Measurements from ENCODE around the gene MADCAM1.
A peak's percentile ranks its signal among the peaks of the same experiment; 100 is the strongest.

Gene MADCAM1

DNA sequence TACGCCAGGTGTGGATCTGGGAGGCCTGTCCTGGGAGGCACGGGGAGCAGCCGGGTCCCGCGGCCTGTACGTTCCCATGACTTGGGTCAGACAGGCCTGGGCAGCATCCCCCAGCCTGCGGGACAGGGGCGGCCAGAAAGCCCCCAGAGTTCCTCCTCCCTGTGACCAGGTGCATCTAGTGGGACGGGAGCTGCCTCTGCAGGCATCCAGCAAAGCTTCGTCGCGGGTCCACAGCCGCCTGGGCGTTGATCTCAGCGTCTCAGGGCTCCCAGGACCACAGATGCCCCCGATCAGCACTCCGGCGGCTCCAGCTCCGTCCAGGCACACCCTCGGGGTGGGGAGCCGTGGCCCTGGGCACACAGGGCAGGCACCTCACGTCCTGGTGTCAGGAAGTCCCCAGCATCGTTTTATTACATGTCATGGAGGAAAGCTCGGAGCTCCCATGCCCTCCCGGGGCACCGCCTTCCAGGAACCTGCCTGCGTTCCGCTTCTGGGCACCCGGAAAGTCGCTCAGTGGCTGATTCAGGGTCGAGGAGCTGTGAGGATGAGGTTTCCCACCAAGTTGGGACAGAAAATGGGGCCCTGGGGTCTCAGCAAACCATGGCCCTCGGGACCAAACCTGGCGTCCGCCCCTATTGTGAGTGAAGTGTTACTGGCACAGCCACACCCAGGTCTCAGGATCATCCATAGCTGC lies 46.0 kb downstream of the MADCAM1 start:
- peaks cover 3% of the 10 kb centered on the region; the same call in 1 of the 2 replicates for H3K36me3 ChIP-seq (ENCODE audit: insufficient read depth, low read length)
- no peaks in the 10 kb centered on the region for H3F3A ChIP-seq (ENCODE audit: insufficient read depth, low read length)
- H3K27ac ChIP-seq (ENCODE audit: low read depth, low read length, poor library complexity, severe bottlenecking), result no peak overlapping the region
- no peak overlapping the region for H3K9ac ChIP-seq (ENCODE audit: low read length)
- H3K9me2 ChIP-seq (ENCODE audit: low read depth, low read length), result no peaks in the 10 kb centered on the region
- H3K27me3 ChIP-seq (ENCODE audit: insufficient read depth, low read length), result no peaks in the 10 kb centered on the region
- H3K79me2 ChIP-seq (ENCODE audit: insufficient read depth, low read length), result no peaks in the 10 kb centered on the region
- H3K4me2 ChIP-seq (ENCODE audit: low read length), result no peak overlapping the region
- no peak overlapping the region for H2AFZ ChIP-seq (ENCODE audit: low read length)
- H3K9me3 ChIP-seq (ENCODE audit: low read length), result no peaks in the 10 kb centered on the region
- peaks cover 10% of the 10 kb centered on the region for H3K4me1 ChIP-seq (ENCODE audit: insufficient read depth, low read length, severe bottlenecking)
- TF ChIP-seq EZH2 (IDR thresholded peaks at IDR 0.05; ENCODE audit: borderline replicate concordance, low read length), result no peak
- TF ChIP-seq, protein P1, sequence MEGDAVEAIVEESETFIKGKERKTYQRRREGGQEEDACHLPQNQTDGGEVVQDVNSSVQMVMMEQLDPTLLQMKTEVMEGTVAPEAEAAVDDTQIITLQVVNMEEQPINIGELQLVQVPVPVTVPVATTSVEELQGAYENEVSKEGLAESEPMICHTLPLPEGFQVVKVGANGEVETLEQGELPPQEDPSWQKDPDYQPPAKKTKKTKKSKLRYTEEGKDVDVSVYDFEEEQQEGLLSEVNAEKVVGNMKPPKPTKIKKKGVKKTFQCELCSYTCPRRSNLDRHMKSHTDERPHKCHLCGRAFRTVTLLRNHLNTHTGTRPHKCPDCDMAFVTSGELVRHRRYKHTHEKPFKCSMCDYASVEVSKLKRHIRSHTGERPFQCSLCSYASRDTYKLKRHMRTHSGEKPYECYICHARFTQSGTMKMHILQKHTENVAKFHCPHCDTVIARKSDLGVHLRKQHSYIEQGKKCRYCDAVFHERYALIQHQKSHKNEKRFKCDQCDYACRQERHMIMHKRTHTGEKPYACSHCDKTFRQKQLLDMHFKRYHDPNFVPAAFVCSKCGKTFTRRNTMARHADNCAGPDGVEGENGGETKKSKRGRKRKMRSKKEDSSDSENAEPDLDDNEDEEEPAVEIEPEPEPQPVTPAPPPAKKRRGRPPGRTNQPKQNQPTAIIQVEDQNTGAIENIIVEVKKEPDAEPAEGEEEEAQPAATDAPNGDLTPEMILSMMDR (IDR thresholded peaks at IDR 0.05; ENCODE audit: low read length), result no peak
- no peaks in the 10 kb centered on the region for H4K20me1 ChIP-seq (ENCODE audit: insufficient read depth, low read length)
- no peak overlapping the region for H3K4me3 ChIP-seq (ENCODE audit: low read depth, low read length, poor library complexity, severe bottlenecking)

DNA sequence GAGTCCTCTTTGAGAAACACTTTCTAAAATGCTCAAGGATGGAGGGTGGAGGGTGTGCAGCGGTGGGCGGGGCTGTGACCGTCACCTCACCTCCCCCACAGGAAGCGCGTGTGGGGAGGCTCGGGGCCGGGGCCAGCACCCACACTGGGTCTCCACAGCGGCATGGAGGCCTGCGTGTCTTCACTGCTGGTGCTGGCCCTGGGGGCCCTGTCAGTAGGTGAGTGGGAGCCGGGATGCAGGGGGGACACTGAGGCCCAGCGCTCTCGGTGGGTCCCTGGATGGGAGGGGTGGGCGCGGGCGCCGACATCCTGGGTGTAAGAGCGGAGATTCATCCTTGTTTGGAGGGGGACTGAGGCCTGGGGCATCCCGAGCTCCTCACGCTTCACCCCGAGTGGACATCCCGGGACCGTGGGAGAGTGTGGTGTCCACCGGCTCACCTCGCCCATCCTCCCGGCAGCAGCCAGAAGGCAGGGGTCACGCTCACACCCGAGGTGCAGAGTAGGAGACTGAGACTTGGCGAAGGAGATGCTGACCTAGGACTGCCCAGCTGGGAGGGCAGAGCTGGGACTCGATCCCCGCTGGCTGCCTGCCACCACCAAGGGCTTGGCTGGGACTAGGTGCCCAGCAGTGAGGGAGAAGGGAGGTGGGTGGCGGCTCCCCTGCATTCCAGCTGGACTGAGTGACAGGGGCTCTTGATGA lies 47.8 kb downstream of the MADCAM1 start, which contains the start of gene GZMM:
TSS of gene GZMM (plus strand) at position 144 of the 699 bp plus-strand sequence. CDS start at position 163, 19 bp downstream.
- Histone ChIP-seq H3K4me3 (ENCODE audit: low read depth, low read length, poor library complexity, severe bottlenecking) (peak within 1 kb of the TSS; percentile 25), H3K79me2 (ENCODE audit: insufficient read depth, low read length) (no peaks in the 10 kb centered on the region), H3K27ac (ENCODE audit: low read depth, low read length, poor library complexity, severe bottlenecking) (no peak within 1 kb of the TSS), H3F3A (ENCODE audit: insufficient read depth, low read length) (no peaks in the 10 kb centered on the region), H3K9me2 (ENCODE audit: low read depth, low read length) (no peaks in the 10 kb centered on the region), H4K20me1 (ENCODE audit: insufficient read depth, low read length) (no peaks in the 10 kb centered on the region), H3K9me3 (ENCODE audit: low read length) (no peaks in the 10 kb centered on the region), H3K4me1 (ENCODE audit: insufficient read depth, low read length, severe bottlenecking) (peaks cover 10% of the 10 kb centered on the region), H2AFZ (ENCODE audit: low read length) (no peak within 1 kb of the TSS), H3K9ac (ENCODE audit: low read length) (peak within 1 kb of the TSS; percentile 23; the same call in 1 of the 2 replicates), H3K4me2 (ENCODE audit: low read length) (peak within 1 kb of the TSS; percentile 60), H3K36me3 (ENCODE audit: insufficient read depth, low read length) (peaks cover 3% of the 10 kb centered on the region; the same call in 1 of the 2 replicates), H3K27me3 (ENCODE audit: insufficient read depth, low read length) (no peaks in the 10 kb centered on the region)
- TF ChIP-seq, protein P1 (IDR thresholded peaks at IDR 0.05; ENCODE audit: low read length), result no peak
- TF ChIP-seq EZH2 (IDR thresholded peaks at IDR 0.05; ENCODE audit: borderline replicate concordance, low read length), result no peak

DNA sequence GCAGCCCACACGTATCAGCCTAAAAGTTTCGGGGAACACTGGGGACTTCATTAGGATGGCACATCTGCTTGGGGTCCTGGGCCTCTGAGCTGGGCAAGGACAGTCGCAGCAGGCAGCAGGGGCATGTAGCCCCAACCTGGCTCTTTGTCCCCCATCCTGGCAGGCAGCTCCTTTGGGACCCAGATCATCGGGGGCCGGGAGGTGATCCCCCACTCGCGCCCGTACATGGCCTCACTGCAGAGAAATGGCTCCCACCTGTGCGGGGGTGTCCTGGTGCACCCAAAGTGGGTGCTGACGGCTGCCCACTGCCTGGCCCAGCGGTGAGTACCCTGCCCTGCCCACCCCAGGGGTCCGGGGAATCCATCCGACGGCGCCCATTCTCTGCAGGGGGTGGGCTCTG lies 50.8 kb downstream of the MADCAM1 start:
- H3K4me1 ChIP-seq (ENCODE audit: insufficient read depth, low read length, severe bottlenecking), result peaks cover 10% of the 10 kb centered on the region
- H3K27me3 ChIP-seq (ENCODE audit: insufficient read depth, low read length), result no peaks in the 10 kb centered on the region
- no peak overlapping the region for H3K4me2 ChIP-seq (ENCODE audit: low read length)
- H3K79me2 ChIP-seq (ENCODE audit: insufficient read depth, low read length), result no peaks in the 10 kb centered on the region
- no peak overlapping the region for H3K9ac ChIP-seq (ENCODE audit: low read length)
- H2AFZ ChIP-seq (ENCODE audit: low read length), result no peak overlapping the region
- H3K36me3 ChIP-seq (ENCODE audit: insufficient read depth, low read length), result no peaks in the 10 kb centered on the region; the same call in 1 of the 2 replicates
- H3K9me3 ChIP-seq (ENCODE audit: low read length), result no peaks in the 10 kb centered on the region
- no peak for TF ChIP-seq EZH2 (IDR thresholded peaks at IDR 0.05; ENCODE audit: borderline replicate concordance, low read length)
- TF ChIP-seq, protein P1 (IDR thresholded peaks at IDR 0.05; ENCODE audit: low read length), result no peak
- H3K27ac ChIP-seq (ENCODE audit: low read depth, low read length, poor library complexity, severe bottlenecking), result no peak overlapping the region
- H3K9me2 ChIP-seq (ENCODE audit: low read depth, low read length), result no peaks in the 10 kb centered on the region
- H3F3A ChIP-seq (ENCODE audit: insufficient read depth, low read length), result no peaks in the 10 kb centered on the region
- H3K4me3 ChIP-seq (ENCODE audit: low read depth, low read length, poor library complexity, severe bottlenecking), result no peak overlapping the region
- no peaks in the 10 kb centered on the region for H4K20me1 ChIP-seq (ENCODE audit: insufficient read depth, low read length)
